Mesenchymal stem cell (in vitro differentiated cells and primary cell): ENCODE measurements around the gene APOL4.
"Not testable (repeated sequence)": the region's sequence is repeated elsewhere in the genome, so short reads cannot be mapped to it uniquely, and the experiment has no call there.

Source experiments
- DNase-seq: peaks from one replicate; pipeline ENCODE4 v3.0.0-alpha.2; 2013
- H2AFZ ChIP-seq: one replicate; pipeline ENCODE4 v1.6.1; 2013; ENCODE audit warnings: low read depth, mild to moderate bottlenecking, control low read depth, inconsistent platforms, low read length, moderate library complexity
- H2AK5ac ChIP-seq: 2 replicates; pipeline ENCODE4 v1.6.1; 2013; ENCODE audit warnings: low read length, moderate library complexity, mild to moderate bottlenecking, inconsistent platforms; ENCODE audit not compliant: severe bottlenecking
- H2BK120ac ChIP-seq: one replicate; pipeline ENCODE4 v1.6.1; 2013; ENCODE audit warnings: low read depth, mild to moderate bottlenecking, inconsistent platforms, low read length, moderate library complexity
- H2BK12ac ChIP-seq, 2 experiments: one replicate each; pipeline ENCODE4 v1.6.1; 2013; ENCODE audit warnings: inconsistent platforms in 2 of 2, low read length in 2 of 2, mild to moderate bottlenecking in 2 of 2, moderate library complexity in 2 of 2, control low read depth in 1 of 2
- H2BK15ac ChIP-seq: one replicate; pipeline ENCODE4 v1.6.1; 2013; ENCODE audit warnings: mild to moderate bottlenecking, low read depth, inconsistent platforms; ENCODE audit not compliant: poor library complexity, severe bottlenecking
- H2BK5ac ChIP-seq: 2 replicates; pipeline ENCODE4 v1.6.1; 2013; ENCODE audit warnings: low read depth, mild to moderate bottlenecking, low read length, control low read depth, inconsistent platforms; ENCODE audit not compliant: poor library complexity, severe bottlenecking
- H3K14ac ChIP-seq, 2 experiments: one replicate each; pipeline ENCODE4 v1.6.1; 2013; ENCODE audit warnings: inconsistent platforms in 2 of 2, low read length in 2 of 2, control low read depth in 1 of 2, mild to moderate bottlenecking in 1 of 2, moderate library complexity in 1 of 2
- H3K18ac ChIP-seq, 2 experiments: one replicate each; pipeline ENCODE4 v1.6.1; 2013; ENCODE audit warnings: inconsistent platforms in 2 of 2, low read length in 2 of 2, control low read depth in 1 of 2, low read depth in 1 of 2, mild to moderate bottlenecking in 1 of 2
- H3K23ac ChIP-seq, 2 experiments: one replicate each; pipeline ENCODE4 v1.6.1; 2013; ENCODE audit warnings: inconsistent platforms in 2 of 2, low read length in 2 of 2, mild to moderate bottlenecking in 2 of 2, moderate library complexity in 2 of 2, control low read depth in 1 of 2
- H3K27ac ChIP-seq: 2 replicates; pipeline ENCODE4 v1.5.1; 2013; ENCODE audit warnings: mild to moderate bottlenecking, moderate library complexity, low read length, control low read depth, inconsistent platforms; ENCODE audit not compliant: poor library complexity, severe bottlenecking
- H3K27me3 ChIP-seq, 2 experiments: 2 replicates each; pipeline versions ENCODE4 v1.6.1 to v1.7.0; 2013; ENCODE audit warnings: low read length in 2 of 2, mild to moderate bottlenecking in 2 of 2, moderate library complexity in 2 of 2, control low read depth in 1 of 2, inconsistent platforms in 1 of 2; ENCODE audit not compliant: control insufficient read depth in 1 of 2, insufficient read depth in 1 of 2
- H3K36me3 ChIP-seq, 2 experiments: 2 replicates each; pipeline versions ENCODE4 v1.6.1 to v1.7.0; 2013; ENCODE audit warnings: low read length in 2 of 2, control low read depth in 1 of 2, inconsistent platforms in 1 of 2, low read depth in 1 of 2, mild to moderate bottlenecking in 1 of 2; ENCODE audit not compliant: insufficient read depth in 2 of 2, control insufficient read depth in 1 of 2
- H3K4ac ChIP-seq, 2 experiments: one replicate each; pipeline ENCODE4 v1.6.1; 2013; ENCODE audit warnings: inconsistent platforms in 2 of 2, low read length in 2 of 2, mild to moderate bottlenecking in 2 of 2, moderate library complexity in 2 of 2, control low read depth in 1 of 2, low read depth in 1 of 2
- H3K4me1 ChIP-seq: 2 replicates; pipeline ENCODE4 v1.6.1; 2013; ENCODE audit warnings: low read depth, low read length, control low read depth; ENCODE audit not compliant: control insufficient read depth, insufficient read depth
- H3K4me2 ChIP-seq: 2 replicates; pipeline ENCODE4 v1.6.1; 2013; ENCODE audit warnings: low read length, mild to moderate bottlenecking, inconsistent platforms; ENCODE audit not compliant: poor library complexity, severe bottlenecking
- H3K4me3 ChIP-seq, 2 experiments: 2 replicates each; pipeline versions ENCODE4 v1.5.1 to v1.7.0; 2013; ENCODE audit warnings: low read length in 2 of 2, mild to moderate bottlenecking in 2 of 2, control low read depth in 1 of 2, low read depth in 1 of 2; ENCODE audit not compliant: insufficient read depth in 1 of 2
- H3K79me1 ChIP-seq: replicated peaks from 2 replicates; pipeline ENCODE4 v1.6.1; 2013; ENCODE audit warnings: mild to moderate bottlenecking, control low read depth, low read length, inconsistent platforms; ENCODE audit not compliant: poor library complexity, severe bottlenecking
- H3K9ac ChIP-seq: 2 replicates; pipeline ENCODE4 v1.7.0; 2013; ENCODE audit warnings: mild to moderate bottlenecking, low read length, moderate library complexity
- H3K9me3 ChIP-seq: 2 replicates; pipeline ENCODE4 v1.7.0; 2013; ENCODE audit warnings: mild to moderate bottlenecking, low read length; ENCODE audit not compliant: control insufficient read depth
- H4K8ac ChIP-seq: one replicate; pipeline ENCODE4 v1.6.1; 2013; ENCODE audit warnings: inconsistent platforms, mild to moderate bottlenecking, low read length, moderate library complexity
- H4K91ac ChIP-seq: one replicate; pipeline ENCODE4 v1.6.1; 2013; ENCODE audit warnings: mild to moderate bottlenecking, low read length, inconsistent platforms
- WGBS: methylation state at CpG from one replicate; pipeline ENCODE4 v1.1.7; 2013; ENCODE audit warnings: mixed read lengths; 5-methylcytosine and 5-hydroxymethylcytosine counted together

Gene APOL4

DNA sequence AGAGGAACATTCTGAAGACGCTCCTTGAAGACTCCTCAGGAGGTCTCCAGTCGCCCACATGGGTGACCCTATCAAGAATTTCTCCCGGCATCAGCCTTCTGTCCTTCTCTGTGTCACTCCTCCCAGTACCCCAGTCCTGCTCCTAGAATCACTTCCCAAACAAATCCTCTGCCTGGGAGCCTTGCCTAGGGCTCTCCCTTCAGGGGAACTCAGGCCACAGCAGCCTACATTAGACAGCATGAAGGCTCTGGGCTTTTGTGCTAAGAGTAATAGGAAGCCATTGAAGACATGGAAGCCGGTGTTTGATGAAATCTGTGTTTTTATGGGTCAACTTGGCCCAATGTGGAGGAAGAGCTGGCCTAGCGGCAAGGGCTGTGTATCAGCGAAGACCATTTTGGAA lies 13.7 kb downstream of the APOL4 start:
- H3K23ac ChIP-seq, H4K8ac ChIP-seq, H3K4ac ChIP-seq, H3K9ac ChIP-seq, H3K36me3 ChIP-seq, H3K18ac ChIP-seq, H2AK5ac ChIP-seq, H3K9me3 ChIP-seq, H3K4me2 ChIP-seq, H2BK12ac ChIP-seq, H3K4me3 ChIP-seq, DNase-seq, H2BK120ac ChIP-seq, H2BK15ac ChIP-seq, H3K79me1 ChIP-seq, H2AFZ ChIP-seq, H2BK5ac ChIP-seq, H3K14ac ChIP-seq, H4K91ac ChIP-seq, H3K4me1 ChIP-seq, H3K27ac ChIP-seq: not testable (repeated sequence)
- H3K27me3 ChIP-seq: peaks cover 0 to 52% of the 10 kb centered on the region in 2 experiments
- 91% methylated on average over 3 of the region's 6 CpGs for WGBS

DNA sequence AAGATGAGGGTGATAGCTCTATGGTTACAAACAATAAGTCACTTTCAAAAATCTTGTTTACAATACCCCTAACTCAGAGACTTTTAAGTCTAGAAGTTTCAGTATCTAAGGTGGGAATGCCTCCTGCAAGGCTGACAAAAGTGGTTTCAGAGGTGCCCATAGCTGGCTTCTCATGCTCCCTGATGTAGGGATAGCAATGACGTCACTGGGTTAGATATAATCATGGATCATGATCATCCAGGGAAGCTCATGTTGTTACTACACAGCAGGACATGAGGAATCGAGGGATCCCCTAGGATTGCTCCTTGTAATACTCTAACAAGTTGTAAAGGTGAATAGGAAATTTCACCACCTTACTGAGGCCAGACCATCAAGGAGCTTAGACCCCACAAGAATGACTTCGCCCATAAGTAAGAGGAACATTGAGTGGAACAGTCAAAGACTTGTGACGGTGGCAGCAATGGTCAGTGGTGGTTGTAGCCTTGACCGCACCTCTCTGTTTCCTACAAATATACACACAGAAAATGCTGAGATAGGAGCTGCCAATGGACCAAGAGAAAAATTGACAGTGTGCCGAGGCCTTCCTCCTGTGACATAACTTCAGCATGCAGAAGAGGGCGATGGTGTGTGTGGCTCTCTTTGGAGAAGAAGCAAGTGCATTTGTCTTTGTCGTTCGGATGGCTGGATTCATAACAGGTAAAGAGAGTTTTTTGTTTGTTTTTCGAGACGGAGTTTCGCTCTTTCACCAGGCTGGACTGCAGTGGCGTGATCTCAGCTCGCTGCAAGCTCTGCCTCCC lies 15.6 kb downstream of the APOL4 start:
- Histone ChIP-seq H3K23ac (no peak overlapping the region), H3K36me3 (no peaks in the 10 kb centered on the region), H2AK5ac (no peak overlapping the region), H3K4me2 (no peak overlapping the region), H3K18ac (no peak overlapping the region), H3K27ac (no peak overlapping the region), H2BK12ac (no peak overlapping the region), H2AFZ (no peak overlapping the region), H3K4me1 (no peaks in the 10 kb centered on the region), H3K27me3 (peaks cover 0 to 61% of the 10 kb centered on the region in 2 experiments), H2BK5ac (no peak overlapping the region), H3K9me3 (no peaks in the 10 kb centered on the region), H3K4me3 (no peak overlapping the region), H3K9ac (no peak overlapping the region), H4K8ac (no peak overlapping the region), H4K91ac (no peak overlapping the region), H3K79me1 (no peaks in the 10 kb centered on the region), H2BK120ac (no peak overlapping the region), H2BK15ac (no peak overlapping the region), H3K14ac (no peak overlapping the region), H3K4ac (no peak overlapping the region)
- WGBS: 91% methylated on average over 12 of the region's 14 CpGs
- DNase-seq: no peak

DNA sequence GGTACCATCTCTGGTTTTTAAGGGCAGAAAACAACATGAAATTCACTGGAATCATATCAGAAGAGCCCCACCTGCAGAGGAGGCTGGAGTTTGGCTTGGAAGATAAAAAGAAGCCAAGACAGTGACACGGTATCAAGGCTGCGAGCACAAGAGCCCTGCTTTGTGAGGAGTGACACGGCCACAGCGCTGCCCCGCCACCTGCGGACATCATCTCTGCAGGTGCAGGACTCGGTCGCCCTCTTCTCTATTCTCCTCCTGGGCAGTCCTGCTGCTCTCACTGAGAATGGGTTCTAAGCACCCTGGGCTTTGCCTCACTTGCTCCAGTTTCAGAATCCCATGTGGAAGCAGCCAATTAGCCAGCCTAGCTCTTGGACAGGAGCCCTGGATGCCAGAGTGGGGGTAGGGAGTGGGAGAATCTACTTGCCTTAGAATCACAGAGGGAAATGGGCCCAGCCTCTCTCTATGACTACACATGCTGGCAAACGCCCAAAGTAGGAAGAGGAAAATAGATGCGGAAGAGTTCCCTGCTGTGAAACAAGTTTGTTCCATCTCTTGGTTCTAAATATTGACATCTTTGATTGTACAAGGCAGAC lies 17.1 kb downstream of the APOL4 start:
- no peak overlapping the region for H3K4ac ChIP-seq
- no peak overlapping the region for H2BK15ac ChIP-seq
- no peaks in the 10 kb centered on the region for H3K36me3 ChIP-seq
- no peaks in the 10 kb centered on the region for H3K79me1 ChIP-seq
- no peak overlapping the region for H2AK5ac ChIP-seq
- no peak overlapping the region for H3K23ac ChIP-seq
- H3K4me3 ChIP-seq: no peak overlapping the region
- no peak overlapping the region for H4K8ac ChIP-seq
- no peak overlapping the region for H2BK5ac ChIP-seq
- DNase-seq: no peak
- no peak overlapping the region for H3K4me2 ChIP-seq
- no peaks in the 10 kb centered on the region for H3K9me3 ChIP-seq
- no peak overlapping the region for H3K14ac ChIP-seq
- no peak overlapping the region for H3K27ac ChIP-seq
- H3K4me1 ChIP-seq: no peaks in the 10 kb centered on the region
- no peak overlapping the region for H4K91ac ChIP-seq
- no peak overlapping the region for H2AFZ ChIP-seq
- no peak overlapping the region for H3K9ac ChIP-seq
- WGBS: 86% methylated on average over 9 of the region's 10 CpGs
- no peak overlapping the region for H2BK120ac ChIP-seq
- H2BK12ac ChIP-seq: no peak overlapping the region
- peaks cover 0 to 56% of the 10 kb centered on the region in 2 experiments for H3K27me3 ChIP-seq
- H3K18ac ChIP-seq: no peak overlapping the region

DNA sequence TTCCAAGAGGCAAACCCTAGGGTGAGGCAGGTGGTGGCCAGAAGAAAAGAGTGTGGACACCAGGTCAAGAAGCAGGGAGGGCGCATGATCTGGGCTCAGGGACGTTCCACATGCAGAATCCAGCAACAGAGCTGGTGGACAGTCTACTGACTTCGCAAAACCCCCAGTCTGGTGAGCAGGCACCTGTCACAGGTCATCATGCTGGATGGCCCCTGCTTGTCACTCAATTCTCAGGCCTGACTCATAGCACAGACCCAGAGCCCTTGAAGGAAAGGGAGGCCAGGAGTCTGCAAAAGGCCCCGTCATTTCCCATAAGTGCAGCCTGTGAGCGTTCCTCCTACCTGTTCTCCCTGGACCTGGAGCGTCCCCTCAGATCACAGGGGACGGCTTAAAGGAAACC lies 18.2 kb downstream of the APOL4 start:
- no peak for DNase-seq
- Histone ChIP-seq H3K36me3 (no peaks in the 10 kb centered on the region), H2BK12ac (no peak overlapping the region), H3K27me3 (peaks cover 0 to 46% of the 10 kb centered on the region in 2 experiments), H3K4me1 (no peaks in the 10 kb centered on the region), H3K27ac (no peak overlapping the region), H2BK120ac (no peak overlapping the region), H2AK5ac (no peak overlapping the region), H4K91ac (no peak overlapping the region), H3K14ac (no peak overlapping the region), H3K23ac (no peak overlapping the region), H4K8ac (no peak overlapping the region), H3K4me2 (no peak overlapping the region), H2BK5ac (no peak overlapping the region), H3K9me3 (no peaks in the 10 kb centered on the region), H3K4me3 (no peak overlapping the region), H2AFZ (no peak overlapping the region), H3K4ac (no peak overlapping the region), H3K18ac (no peak overlapping the region), H2BK15ac (no peak overlapping the region), H3K9ac (no peak overlapping the region), H3K79me1 (no peaks in the 10 kb centered on the region)
- WGBS: 91% methylated on average over 7 of the region's 7 CpGs
